Fibroblast of skin of abdomen (primary cell): Measurements from ENCODE around the gene STARD10. TPM values are rescaled to one million over a fixed set of nuclear protein-coding genes. Genes with fewer than 3 reads are reported as not detected.
A peak's percentile ranks its signal among the peaks of the same experiment; 100 is the strongest.
"Not testable (repeated sequence)": the region's sequence is repeated elsewhere in the genome, so short reads cannot be mapped to it uniquely, and the experiment has no call there.

Source experiments
- DNase-seq: peaks from one replicate; pipeline ENCODE4 v3.0.0-alpha.2; 2013
- polyA plus RNA-seq, 2 experiments: library from polyadenylated mRNA; unstranded; fragments of 120-200 nt; gene quantifications; one replicate each; pipeline ENCODE4 v1.2.1, GENCODE V29; 2013; ENCODE audit not compliant: insufficient read length in 2 of 2

The STARD10 gene
- 63.5 TPM for polyA plus RNA-seq (2013, experiment 1 of 2; ENCODE audit: insufficient read length)
- polyA plus RNA-seq (2013, experiment 2 of 2; ENCODE audit: insufficient read length): 64.6 TPM

- peak; percentile 95 for DNase-seq
Observed at GRCh38 chr11:72793425-72794367, at the start of gene STARD10. TSS of gene STARD10 (minus strand) at chr11:72794047. CDS start at chr11:72781181, 12,866 bp downstream.

GRCh38 chr11:72842653-72843330, 48.9 kb upstream of the STARD10 start:
- no peak for DNase-seq

- DNase-seq: no peak
Observed at GRCh38 chr11:72842126-72842525, 48.3 kb upstream of the STARD10 start.

GRCh38 chr11:72841397-72841796, 47.5 kb upstream of the STARD10 start:
- no peak for DNase-seq

GRCh38 chr11:72840780-72841179, 46.9 kb upstream of the STARD10 start:
- DNase-seq: peak; percentile 90

- no peak for DNase-seq
Observed at GRCh38 chr11:72838691-72839305, 45.0 kb upstream of the STARD10 start.

- no peak for DNase-seq
Observed at GRCh38 chr11:72836111-72836510, 42.3 kb upstream of the STARD10 start.

- no peak for DNase-seq
Observed at GRCh38 chr11:72834905-72835304, 41.1 kb upstream of the STARD10 start.

GRCh38 chr11:72833811-72834493, 40.1 kb upstream of the STARD10 start:
- DNase-seq: no peak

- DNase-seq: no peak
Observed at GRCh38 chr11:72833083-72833733, 39.4 kb upstream of the STARD10 start.

- DNase-seq: no peak
Observed at GRCh38 chr11:72832301-72833082, 38.6 kb upstream of the STARD10 start.

- peak; percentile 72 for DNase-seq
Observed at GRCh38 chr11:72831521-72832300, 37.9 kb upstream of the STARD10 start.

- DNase-seq: no peak
Observed at GRCh38 chr11:72829884-72830533, 36.2 kb upstream of the STARD10 start.

GRCh38 chr11:72829178-72829577, 35.3 kb upstream of the STARD10 start:
- no peak for DNase-seq

GRCh38 chr11:72828692-72829101, 34.9 kb upstream of the STARD10 start:
- no peak for DNase-seq

GRCh38 chr11:72828081-72828567, 34.3 kb upstream of the STARD10 start:
- DNase-seq: no peak

GRCh38 chr11:72827656-72828055, 33.8 kb upstream of the STARD10 start:
- not testable (repeated sequence) for DNase-seq

- DNase-seq: no peak
Observed at GRCh38 chr11:72826942-72827480, 33.2 kb upstream of the STARD10 start.
